Activated B cell treated with CpG ODN at 0.5 μM for 24 hours (primary cell): ENCODE measurements around the gene PBX2. TPM values are rescaled to one million over a fixed set of nuclear protein-coding genes. Genes with fewer than 3 reads are reported as not detected.

Experiments used
- ATAC-seq: fragments of 200-7000 bp; cut with Tn5 transposase; one replicate; pipeline ENCODE4 v1.10.0; 2021; ENCODE audit warnings: low read depth, mild to moderate bottlenecking, moderate library complexity
- CTCF ChIA-PET: fragments of 350-600 bp; sonication (Branson Sonifier 250); formaldehyde crosslinking; loops from one replicate; lab custom pipeline; 2021; ENCODE audit warnings: antibody characterized with exemption; lab: Charles Lee
- POLR2A ChIA-PET: fragments of 350-600 bp; sonication (Branson Sonifier 250); formaldehyde crosslinking; loops from one replicate; lab custom pipeline; 2021; ENCODE audit warnings: antibody characterized with exemption; lab: Charles Lee
- DNase-seq: peaks from one replicate; pipeline ENCODE4 v3.0.0; 2022
- H3K27ac Mint-ChIP-seq: one replicate; pipeline ENCODE4 v1.8.0; 2020; ENCODE audit warnings: mixed read lengths
- H3K27me3 Mint-ChIP-seq: one replicate; pipeline ENCODE4 v1.8.0; 2021; ENCODE audit warnings: mixed read lengths
- H3K36me3 Mint-ChIP-seq: one replicate; pipeline ENCODE4 v1.8.0; 2021; ENCODE audit warnings: low read depth, mixed read lengths
- H3K4me1 Mint-ChIP-seq: one replicate; pipeline ENCODE4 v1.8.0; 2021; ENCODE audit warnings: mixed read lengths
- H3K4me3 Mint-ChIP-seq: one replicate; pipeline ENCODE4 v1.8.0; 2020; ENCODE audit warnings: mild to moderate bottlenecking, mixed read lengths
- H3K9me3 Mint-ChIP-seq: one replicate; pipeline ENCODE4 v1.8.0; 2020; ENCODE audit warnings: mixed read lengths
- CTCF ChIP-seq: fragments of 200-600 bp; IDR thresholded peaks from one replicate; pipeline ENCODE4 v1.8.0; 2022; ENCODE audit warnings: antibody characterized with exemption, mild to moderate bottlenecking
- intact Hi-C: fragments of 100-400 bp; cut with micrococcal nuclease; formaldehyde crosslinking; loops from one replicate; pipeline ENCODE4 v1.15.1; 2024
- total RNA-seq: library from RNA; stranded (reverse); gene quantifications from 2 replicates; pipeline ENCODE4 v1.2.3, GENCODE V29; 2022

PBX2 gene
- total RNA-seq, 1 donor from 2014 or later, result 153 TPM

GRCh38 chr6:32173051-32173727, 16.8 kb downstream of the PBX2 start:
- peaks cover 28% of the 10 kb centered on the region for H3K36me3 Mint-ChIP-seq
- POLR2A ChIA-PET, result interaction anchor here (0.5 kb wide), 1 partner anchor 46 kb away, joined by 3 read pairs; no protein-coding TSS in a partner anchor
- CTCF ChIA-PET, result interaction anchor here (0.6 kb wide), 1 partner anchor 731 kb away, joined by 3 read pairs; no protein-coding TSS in a partner anchor
- TF ChIP-seq CTCF, result no peak
- intact Hi-C loops, result loop anchor here (10.0 kb wide), 1 partner anchor 508 kb away; the partner anchor contains the start of genes C6orf47, CSNK2B, GPANK1 and LY6G5B
- H3K4me1 Mint-ChIP-seq, result peaks cover 35% of the 10 kb centered on the region
- H3K27ac Mint-ChIP-seq, result no peak overlapping the region
- H3K9me3 Mint-ChIP-seq, result no peaks in the 10 kb centered on the region
- ATAC-seq (no peak), DNase-seq (no peak)
- H3K4me3 Mint-ChIP-seq, result no peak overlapping the region
- no peaks in the 10 kb centered on the region for H3K27me3 Mint-ChIP-seq

- no peak for DNase-seq
- POLR2A ChIA-PET, result no interaction called here
- H3K36me3 Mint-ChIP-seq, result peaks cover 33% of the 10 kb centered on the region
- no peak overlapping the region for H3K27ac Mint-ChIP-seq
- H3K4me1 Mint-ChIP-seq, result peaks cover 20% of the 10 kb centered on the region
- H3K4me3 Mint-ChIP-seq, result no peak overlapping the region
- intact Hi-C loops, result loop anchor here (10.0 kb wide), 1 partner anchor 506 kb away; the partner anchor contains the start of genes C6orf47, CSNK2B, GPANK1 and LY6G5B
- no peaks in the 10 kb centered on the region for H3K27me3 Mint-ChIP-seq
- CTCF ChIA-PET, result no interaction called here
- H3K9me3 Mint-ChIP-seq, result no peaks in the 10 kb centered on the region
- no peak for ATAC-seq
- no peak for TF ChIP-seq CTCF
Measured at GRCh38 chr6:32171234-32171633, 18.8 kb downstream of the PBX2 start.

- CTCF ChIA-PET, result no interaction called here
- H3K4me1 Mint-ChIP-seq, result peaks cover 14% of the 10 kb centered on the region
- H3K36me3 Mint-ChIP-seq, result peaks cover 33% of the 10 kb centered on the region
- H3K9me3 Mint-ChIP-seq, result no peaks in the 10 kb centered on the region
- TF ChIP-seq CTCF, result no peak
- no peak overlapping the region for H3K4me3 Mint-ChIP-seq
- H3K27me3 Mint-ChIP-seq, result no peaks in the 10 kb centered on the region
- H3K27ac Mint-ChIP-seq, result no peak overlapping the region
- intact Hi-C loops, result loop anchor here (10.0 kb wide), 1 partner anchor 505 kb away; the partner anchor contains the start of genes C6orf47, CSNK2B, GPANK1 and LY6G5B
- DNase-seq (no peak), ATAC-seq (no peak)
- POLR2A ChIA-PET, result interaction anchor here (0.6 kb wide), 1 partner anchor 14 kb away, joined by 3 read pairs; no protein-coding TSS in a partner anchor
Measured at GRCh38 chr6:32170294-32170693, 19.7 kb downstream of the PBX2 start.

GRCh38 chr6:32168807-32169591, 21.0 kb downstream of the PBX2 start:
- no peaks in the 10 kb centered on the region for H3K27me3 Mint-ChIP-seq
- ATAC-seq, result no peak
- intact Hi-C loops, result no loop called here
- DNase-seq, result no peak
- TF ChIP-seq CTCF, result no peak
- CTCF ChIA-PET, result no interaction called here
- peaks cover 4% of the 10 kb centered on the region for H3K4me1 Mint-ChIP-seq
- peaks cover 33% of the 10 kb centered on the region for H3K36me3 Mint-ChIP-seq
- no peaks in the 10 kb centered on the region for H3K9me3 Mint-ChIP-seq
- H3K27ac Mint-ChIP-seq, result no peak overlapping the region
- POLR2A ChIA-PET, result no interaction called here
- H3K4me3 Mint-ChIP-seq, result no peak overlapping the region

GRCh38 chr6:32168350-32168749, 21.7 kb downstream of the PBX2 start:
- intact Hi-C loops, result no loop called here
- CTCF ChIA-PET, result no interaction called here
- POLR2A ChIA-PET, result no interaction called here
- no peaks in the 10 kb centered on the region for H3K27me3 Mint-ChIP-seq
- no peak overlapping the region for H3K27ac Mint-ChIP-seq
- peaks cover 4% of the 10 kb centered on the region for H3K4me1 Mint-ChIP-seq
- no peak for TF ChIP-seq CTCF
- no peak overlapping the region for H3K4me3 Mint-ChIP-seq
- peak; percentile 40 for ATAC-seq
- peaks cover 33% of the 10 kb centered on the region for H3K36me3 Mint-ChIP-seq
- no peaks in the 10 kb centered on the region for H3K9me3 Mint-ChIP-seq
- DNase-seq, result no peak
